Caki2 (cell line): Measurements from ENCODE around the gene TLE2. TPM values are rescaled to one million over a fixed set of nuclear protein-coding genes. Genes with fewer than 3 reads are reported as not detected.

Experiments used
- total RNA-seq: library from RNA; depleted of rRNA; stranded (reverse); fragments of >200 nt; shearing (Covaris generic); gene quantifications from 2 replicates; pipeline ENCODE4 v1.2.3, GENCODE V29; 2014; ENCODE audit warnings: low replicate concordance; rRNA removed

Gene TLE2
- total RNA-seq, 1 experiment from 2014 or later = not detected

Other genes starting within 250 kb of the TLE2 start
- 47.2 and 62.5 TPM in 2 replicates for gene SGTA, start 246.0 kb downstream of the TLE2 start, total RNA-seq
- 127 and 192 TPM in 2 replicates for gene THOP1, start 243.8 kb downstream of the TLE2 start, total RNA-seq
- 0.41 and 3.2 TPM in 2 replicates for gene ZNF554, start 209.4 kb downstream of the TLE2 start, total RNA-seq
- gene ZNF555, start 187.8 kb downstream of the TLE2 start, total RNA-seq = 3.9 and 12.4 TPM in 2 replicates
- gene ZNF556, start 161.9 kb downstream of the TLE2 start, total RNA-seq = 0.20 TPM in 1 of 2 replicates, not detected in the other
- gene ZNF57, start 128.4 kb downstream of the TLE2 start, total RNA-seq = 0.37 and 0.58 TPM in 2 replicates
- gene ZNF77, start 84.3 kb downstream of the TLE2 start, total RNA-seq = 2.2 TPM in 1 of 2 replicates, not detected in the other
- gene TLE6, start 51.7 kb downstream of the TLE2 start, total RNA-seq = 10.5 and 21.3 TPM in 2 replicates
- 117 and 168 TPM in 2 replicates for gene TLE5, start 33.2 kb upstream of the TLE2 start, total RNA-seq
- 17.2 and 24.0 TPM in 2 replicates for gene GNA11, start 65.1 kb upstream of the TLE2 start, total RNA-seq
- gene GNA15, start 106.8 kb upstream of the TLE2 start, total RNA-seq = not detected in 2 replicates
- 0.58 TPM in 1 of 2 replicates, not detected in the other for gene S1PR4, start 149.5 kb upstream of the TLE2 start, total RNA-seq
- gene NCLN, start 156.7 kb upstream of the TLE2 start, total RNA-seq = 45.6 and 108 TPM in 2 replicates
- gene CELF5, start 195.4 kb upstream of the TLE2 start, total RNA-seq = 0.47 TPM in 1 of 2 replicates, not detected in the other